GM21717 (cell line): ENCODE results near the gene RPTOR.
"Not testable (repeated sequence)": the region's sequence is repeated elsewhere in the genome, so short reads cannot be mapped to it uniquely, and the experiment has no call there.

Source experiments
- ATAC-seq: cut with Tn5 transposase; IDR thresholded peaks from one replicate; pipeline ENCODE4 v1.9.1; 2021; ENCODE audit warnings: mild to moderate bottlenecking, moderate library complexity; ENCODE audit not compliant: unreplicated experiment

RPTOR gene

DNA sequence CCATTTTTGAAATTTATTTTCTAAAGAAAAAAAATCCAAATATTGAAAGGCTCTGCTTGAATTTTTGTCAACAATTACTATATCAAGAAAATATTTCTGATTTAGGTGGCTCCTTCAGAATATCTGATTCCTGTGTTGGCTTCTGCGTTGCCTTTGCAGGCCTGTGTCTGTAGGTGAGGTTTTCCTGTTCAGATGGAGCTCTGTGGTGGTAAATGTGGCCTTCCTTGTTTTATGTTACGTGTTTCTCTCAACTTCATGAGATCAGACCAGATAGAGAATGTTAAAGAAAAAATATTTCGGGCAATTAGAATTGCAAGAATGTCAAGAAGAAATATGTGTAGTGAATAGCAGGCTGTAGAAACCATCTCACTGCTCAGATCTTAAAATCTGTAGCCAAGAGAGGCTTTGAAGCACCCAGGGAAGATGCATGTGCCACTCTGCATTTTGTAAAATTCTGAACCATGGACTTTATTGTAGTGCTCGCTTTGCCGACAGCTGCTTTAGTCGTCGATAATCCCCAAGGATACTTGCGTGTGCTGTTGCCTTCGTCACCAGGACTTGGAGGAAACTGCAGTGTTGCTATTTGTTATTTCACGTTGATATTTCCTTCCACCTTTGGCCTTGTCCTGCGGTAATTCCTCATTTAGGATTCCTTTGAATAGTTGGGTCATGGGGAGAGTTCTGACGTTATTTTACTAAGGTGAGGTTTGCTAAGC lies 69.9 kb downstream of the RPTOR start:
- no peak for ATAC-seq

DNA sequence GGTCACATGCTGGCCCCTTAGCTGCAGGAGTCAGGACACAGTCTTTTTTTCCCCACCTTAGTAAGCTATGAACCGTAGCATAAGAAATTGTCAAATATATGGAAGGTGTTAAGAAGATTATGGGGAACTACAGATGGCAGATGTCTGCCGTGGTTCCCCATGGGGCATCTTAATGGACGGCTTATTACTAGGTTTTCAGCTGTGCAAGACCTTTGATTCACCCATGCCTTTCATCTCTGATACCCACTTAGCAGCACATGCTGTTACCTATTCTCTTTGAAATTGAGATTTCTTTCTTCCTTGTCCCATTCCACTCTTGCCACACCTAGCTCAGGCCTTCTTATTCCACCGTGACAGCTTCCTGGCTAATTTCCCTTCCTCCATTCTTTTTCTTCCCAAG lies 70.7 kb downstream of the RPTOR start:
- no peak for ATAC-seq

- no peak for ATAC-seq
Observed at GRCh38 chr17:80616705-80617104, 72.1 kb downstream of the RPTOR start.

DNA sequence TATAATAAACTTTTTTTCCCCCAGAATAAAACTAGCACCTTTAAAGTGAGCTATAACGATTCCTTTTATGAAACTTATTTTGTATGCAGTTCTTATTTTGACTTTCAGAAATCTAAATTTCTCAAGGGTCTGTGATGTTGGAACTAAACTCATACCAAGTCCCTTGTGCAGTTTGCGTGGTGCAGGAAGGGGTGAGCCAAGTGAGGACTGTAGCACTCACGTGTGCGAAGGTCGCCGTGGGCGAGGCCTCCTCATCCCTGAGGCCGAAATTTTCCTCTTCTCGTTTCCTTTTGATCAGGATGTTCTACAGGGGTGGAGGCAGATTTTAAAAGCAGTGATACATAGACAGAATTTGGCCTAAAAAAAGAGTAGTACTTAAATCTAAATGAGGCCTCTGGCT lies 73.7 kb downstream of the RPTOR start:
- ATAC-seq = no peak

GRCh38 chr17:80619535-80620235 lies 75.0 kb downstream of the RPTOR start:
- no peak for ATAC-seq

DNA sequence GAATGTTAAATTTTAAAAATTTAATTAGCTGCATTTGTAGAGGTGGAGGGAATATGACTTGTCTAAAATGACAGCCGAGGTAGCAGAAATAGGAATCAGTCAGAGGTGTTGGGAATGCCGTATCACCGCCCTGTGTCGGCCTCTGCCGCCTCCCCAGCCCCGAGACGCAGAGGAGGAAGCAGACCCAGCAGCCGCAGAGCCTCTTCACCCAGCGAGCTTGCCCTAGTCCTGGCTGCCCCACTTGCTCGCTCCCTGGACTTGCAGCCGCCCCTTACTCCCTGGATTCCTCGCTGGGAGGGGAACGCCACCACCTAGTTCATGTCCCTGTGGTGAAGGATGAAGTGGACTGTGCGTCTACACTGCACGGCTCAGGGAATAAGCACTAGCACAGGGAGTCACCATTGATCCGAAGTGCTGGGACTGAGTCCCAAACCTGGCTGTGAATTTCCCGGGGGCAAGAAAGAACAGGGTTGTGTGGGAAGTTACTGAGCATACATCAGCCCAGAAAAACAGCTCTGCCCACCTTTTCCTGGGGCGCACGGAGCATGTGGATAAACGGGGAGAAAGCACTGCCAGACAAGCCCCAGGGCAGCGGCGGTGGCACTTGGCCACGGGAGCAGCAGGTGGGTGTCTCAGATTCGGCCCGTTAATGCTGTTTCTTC lies 76.8 kb downstream of the RPTOR start:
- no peak for ATAC-seq

DNA sequence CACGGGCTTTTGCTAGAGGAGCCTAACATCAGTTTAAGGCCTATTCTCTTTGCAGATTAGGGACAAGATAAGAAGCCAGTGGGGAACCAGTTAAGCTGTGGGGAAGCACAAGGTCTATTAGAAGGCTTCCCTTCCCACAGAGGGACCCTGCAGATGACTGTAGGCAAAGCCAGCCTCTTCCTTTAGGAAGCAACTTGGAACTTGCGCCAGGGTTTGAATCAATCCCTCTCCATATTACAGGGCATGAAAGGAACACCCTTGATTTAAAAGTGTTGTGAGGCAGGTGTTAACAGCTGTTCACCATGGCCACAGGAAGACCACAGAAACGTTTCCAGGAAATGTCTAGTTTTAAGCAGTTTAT lies 77.3 kb downstream of the RPTOR start:
- no peak for ATAC-seq

DNA sequence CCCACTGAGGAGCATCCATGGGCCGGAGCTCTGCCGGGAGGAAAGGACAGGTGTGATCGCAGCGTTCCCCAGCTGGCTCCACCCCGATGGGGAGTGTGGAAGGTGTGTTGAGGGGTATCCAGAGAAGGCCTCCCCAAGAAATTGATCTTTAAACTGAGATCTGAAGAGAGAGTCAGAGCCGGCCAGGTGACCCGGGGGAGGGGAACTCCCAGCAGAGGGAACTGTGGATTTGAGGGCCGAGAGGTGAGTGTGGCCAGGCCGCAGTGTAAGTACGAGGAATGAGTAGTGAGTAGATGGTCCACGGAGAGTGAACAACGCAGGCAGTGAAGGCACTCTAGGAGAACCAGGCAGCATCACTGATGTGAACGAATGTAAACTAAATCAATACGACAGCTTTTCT lies 80.2 kb downstream of the RPTOR start:
- ATAC-seq = no peak

DNA sequence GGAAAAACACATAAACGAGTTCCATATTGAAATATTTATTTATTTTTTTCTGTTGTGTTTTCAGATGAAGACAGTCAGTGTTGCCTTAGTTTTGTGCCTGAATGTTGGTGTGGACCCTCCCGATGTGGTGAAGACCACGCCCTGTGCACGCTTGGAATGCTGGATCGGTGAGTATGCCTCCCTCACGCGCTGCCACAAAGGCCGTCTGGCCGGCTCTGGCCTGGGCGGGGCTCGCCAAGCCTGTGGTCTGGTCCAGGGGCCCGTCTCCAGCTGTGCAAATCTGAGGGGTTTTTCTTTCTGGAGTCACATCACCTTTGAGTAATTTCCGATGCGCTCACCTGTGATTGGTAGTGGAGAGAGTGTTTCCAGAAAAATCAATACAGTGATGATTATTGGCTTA lies 81.0 kb downstream of the RPTOR start:
- ATAC-seq = no peak

GRCh38 chr17:80628881-80629280 lies 84.2 kb downstream of the RPTOR start:
- not testable (repeated sequence) for ATAC-seq

GRCh38 chr17:80629298-80630028 lies 84.8 kb downstream of the RPTOR start:
- ATAC-seq = no peak

GRCh38 chr17:80630560-80631120 lies 86.0 kb downstream of the RPTOR start:
- ATAC-seq = no peak

GRCh38 chr17:80631142-80632045 lies 86.8 kb downstream of the RPTOR start:
- ATAC-seq = no peak

- no peak for ATAC-seq
Observed at GRCh38 chr17:80632046-80632581, 87.5 kb downstream of the RPTOR start.

- no peak for ATAC-seq
Observed at GRCh38 chr17:80633207-80633606, 88.6 kb downstream of the RPTOR start.

GRCh38 chr17:80633994-80634566 lies 89.4 kb downstream of the RPTOR start:
- ATAC-seq = no peak

GRCh38 chr17:80636361-80637018 lies 91.9 kb downstream of the RPTOR start:
- ATAC-seq = no peak

DNA sequence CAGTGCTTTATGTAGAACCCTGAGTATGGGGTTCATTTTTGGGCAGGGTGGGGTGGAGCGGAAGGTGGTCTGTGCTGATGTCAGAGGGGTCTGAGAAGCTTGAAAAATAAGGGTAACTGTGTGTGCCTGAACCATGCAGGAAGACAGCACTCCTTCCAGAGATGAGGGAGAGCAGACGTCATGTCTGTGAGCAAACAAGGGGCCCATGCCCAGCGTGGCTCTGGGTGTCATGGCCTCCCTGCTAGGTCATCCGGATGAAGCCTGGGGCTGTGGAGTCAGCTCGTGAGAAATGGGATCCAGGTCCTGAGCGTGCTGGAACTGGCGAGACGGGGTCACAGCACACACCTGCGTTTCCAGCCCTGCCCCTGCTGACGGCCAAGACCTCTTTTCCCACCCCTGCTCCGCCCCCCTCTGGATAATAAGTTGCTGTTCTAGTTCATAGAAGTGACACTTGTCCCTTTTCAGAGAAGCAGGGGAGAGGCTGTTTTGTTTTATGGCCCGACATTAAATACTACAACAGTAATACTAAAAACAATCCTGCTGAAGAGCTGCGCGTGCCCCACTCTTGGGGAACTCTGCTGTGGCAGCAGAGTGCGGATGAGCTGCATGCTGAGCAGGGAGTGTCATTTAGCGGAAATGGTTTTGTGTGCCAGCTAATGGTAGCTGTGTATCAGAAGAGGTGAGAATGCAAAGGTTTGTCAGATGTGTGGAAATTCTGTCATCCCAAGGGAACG lies 92.6 kb downstream of the RPTOR start:
- no peak for ATAC-seq
